ENCODE data around the gene FUOM. TPM values are rescaled to one million over a fixed set of nuclear protein-coding genes. Genes with fewer than 3 reads are reported as not detected.

The FUOM gene
- total RNA-seq, 2 donors from 2014 or later, result 6.3 to 9.1 TPM

DNA sequence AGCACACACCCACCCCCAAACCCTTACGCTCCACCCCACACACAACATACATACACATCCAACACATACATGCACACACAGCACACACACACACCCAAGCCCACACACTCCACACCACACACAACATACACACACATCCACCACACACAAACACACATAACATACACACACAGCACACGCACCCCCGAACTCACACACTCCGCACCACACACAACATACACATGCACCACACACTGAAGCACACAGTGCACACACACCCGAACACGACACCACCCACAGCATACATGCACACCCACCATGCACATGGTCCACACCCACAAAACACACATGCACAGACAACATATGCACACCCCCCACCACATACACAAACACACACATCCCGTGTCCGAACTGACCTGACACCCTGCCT is 8.7 kb downstream of the FUOM start:
- H3K4me3 Mint-ChIP-seq, result no peak overlapping the region
- H3K36me3 Mint-ChIP-seq (ENCODE audit: low read depth), result peaks cover 4% of the 10 kb centered on the region
- H3K4me1 Mint-ChIP-seq, result peaks cover 7% of the 10 kb centered on the region
- DNase-seq (no peak), ATAC-seq (no peak)
- H3K27ac Mint-ChIP-seq, result no peak overlapping the region
- peaks cover 33% of the 10 kb centered on the region for H3K27me3 Mint-ChIP-seq
- H3K9me3 ChIP-seq (ENCODE audit: control insufficient read depth, low read length, poor library complexity, severe bottlenecking), result no peaks in the 10 kb centered on the region

DNA sequence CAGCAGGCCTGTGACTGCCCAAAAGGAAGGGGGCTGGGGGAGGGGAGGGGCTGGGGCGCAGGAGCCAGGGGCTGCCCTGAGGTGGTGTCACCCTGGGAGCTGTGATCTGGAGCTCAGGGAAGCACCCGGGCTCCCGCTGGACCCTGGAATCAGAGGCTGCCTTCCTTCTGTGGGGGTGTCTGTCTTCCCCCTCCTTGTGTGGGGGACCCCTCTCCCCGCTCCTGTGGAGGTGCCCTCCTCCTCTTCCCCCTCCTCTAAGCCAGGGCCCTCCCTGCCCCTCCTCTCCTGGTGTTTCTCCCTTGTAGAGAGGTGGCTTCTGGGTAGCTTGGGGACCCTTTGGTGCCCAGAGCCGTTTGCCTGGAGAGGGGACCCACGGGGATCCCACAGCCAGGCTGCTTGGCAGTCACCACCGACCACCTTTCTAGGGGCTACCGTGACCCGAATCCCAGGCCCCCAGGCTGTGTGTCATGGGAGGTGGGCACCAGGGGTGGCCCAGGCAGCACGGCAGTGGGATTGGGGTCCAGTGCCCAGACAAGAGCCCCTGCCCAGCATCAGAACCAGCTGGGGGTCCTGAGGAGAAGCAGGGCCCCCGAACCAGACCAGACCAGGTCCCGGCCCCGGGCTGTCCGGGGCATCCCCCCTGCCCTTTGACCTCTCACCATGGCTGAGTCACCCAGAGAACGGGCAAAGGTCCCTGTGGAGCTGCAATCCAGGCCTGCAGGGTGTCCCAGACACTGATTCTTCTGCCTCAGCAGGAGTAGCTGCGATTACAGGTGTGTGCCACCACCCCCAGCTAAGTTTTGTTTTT is 9.9 kb downstream of the FUOM start:
- Mint-ChIP-seq H3K4me1 (peaks cover 8% of the 10 kb centered on the region), H3K27me3 (peaks cover 38% of the 10 kb centered on the region), H3K27ac (no peak overlapping the region), H3K4me3 (no peak overlapping the region), H3K36me3 (ENCODE audit: low read depth) (peaks cover 4% of the 10 kb centered on the region)
- no peak for DNase-seq
- H3K9me3 ChIP-seq (ENCODE audit: control insufficient read depth, low read length, poor library complexity, severe bottlenecking), result no peaks in the 10 kb centered on the region
- no peak for ATAC-seq

DNA sequence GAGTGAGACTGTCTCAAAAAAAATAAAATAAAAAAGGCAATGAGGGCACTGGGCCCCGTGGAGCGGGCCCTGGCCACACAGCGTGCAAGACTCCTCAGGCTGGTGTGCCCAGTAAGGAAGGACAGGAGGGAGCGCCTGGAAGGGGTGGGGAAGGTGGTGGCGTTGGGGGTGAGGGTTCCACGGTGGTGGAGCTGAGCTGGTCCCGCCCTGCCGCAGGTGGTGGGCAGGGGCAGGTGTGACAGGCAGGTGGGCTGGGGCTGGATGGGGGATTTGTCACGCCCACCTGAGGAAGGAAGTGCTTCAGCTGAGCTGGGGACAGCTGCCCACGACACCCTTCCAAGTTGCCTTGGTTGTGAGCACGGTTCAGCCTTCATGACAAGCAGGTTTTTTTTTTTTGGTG is 11.4 kb downstream of the FUOM start:
- Mint-ChIP-seq H3K4me1 (peaks cover 8% of the 10 kb centered on the region), H3K27me3 (peaks cover 44% of the 10 kb centered on the region), H3K36me3 (ENCODE audit: low read depth) (peaks cover 4% of the 10 kb centered on the region), H3K27ac (no peak overlapping the region), H3K4me3 (no peak overlapping the region)
- DNase-seq (no peak), ATAC-seq (no peak)
- no peaks in the 10 kb centered on the region for H3K9me3 ChIP-seq (ENCODE audit: control insufficient read depth, low read length, poor library complexity, severe bottlenecking)

DNA sequence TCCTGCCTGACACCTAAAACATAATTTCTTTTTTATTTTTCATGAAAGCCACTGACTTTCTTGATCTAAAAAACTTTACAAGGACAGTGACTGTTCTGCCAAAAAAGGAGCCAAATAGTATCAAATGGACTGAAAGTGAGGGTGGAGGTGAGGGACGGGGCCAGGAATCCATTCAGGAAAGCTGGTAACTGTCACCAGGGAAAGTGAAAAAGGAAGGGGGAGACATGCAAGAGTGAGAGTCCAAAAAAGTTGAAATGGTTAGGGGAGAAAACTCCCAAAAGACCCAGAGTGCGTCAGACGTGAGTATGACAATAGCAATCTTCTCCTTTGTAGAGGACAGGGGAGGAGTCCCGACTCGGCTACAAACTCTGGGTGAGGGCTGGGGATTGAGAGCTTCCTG is 13.6 kb downstream of the FUOM start:
- Mint-ChIP-seq H3K27me3 (peaks cover 34% of the 10 kb centered on the region), H3K27ac (no peak overlapping the region), H3K4me1 (peaks cover 7% of the 10 kb centered on the region), H3K36me3 (ENCODE audit: low read depth) (peaks cover 4% of the 10 kb centered on the region), H3K4me3 (no peak overlapping the region)
- H3K9me3 ChIP-seq (ENCODE audit: control insufficient read depth, low read length, poor library complexity, severe bottlenecking), result no peaks in the 10 kb centered on the region
- no peak for DNase-seq
- ATAC-seq, result no peak

DNA sequence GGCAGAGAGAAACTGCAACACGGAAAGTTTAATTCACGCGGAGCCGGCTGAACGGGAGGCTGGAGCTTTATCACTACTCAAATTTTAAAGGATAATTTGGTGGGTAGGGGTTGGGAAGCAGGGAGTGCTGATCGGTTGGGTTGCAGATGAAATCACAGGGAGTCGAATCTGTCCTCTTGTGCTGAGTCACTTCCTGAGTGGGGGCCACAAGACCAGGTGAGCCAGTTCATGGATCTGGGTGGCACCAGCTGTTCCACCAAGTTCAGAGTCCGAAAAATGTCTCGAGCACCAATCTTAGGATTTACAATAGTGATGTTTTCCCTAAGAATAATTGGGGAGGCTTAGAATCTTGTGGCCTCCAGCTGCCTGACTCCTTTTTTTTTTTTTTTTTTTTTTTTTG is 14.3 kb downstream of the FUOM start:
- H3K27me3 Mint-ChIP-seq, result peaks cover 28% of the 10 kb centered on the region
- H3K27ac Mint-ChIP-seq, result no peak overlapping the region

DNA sequence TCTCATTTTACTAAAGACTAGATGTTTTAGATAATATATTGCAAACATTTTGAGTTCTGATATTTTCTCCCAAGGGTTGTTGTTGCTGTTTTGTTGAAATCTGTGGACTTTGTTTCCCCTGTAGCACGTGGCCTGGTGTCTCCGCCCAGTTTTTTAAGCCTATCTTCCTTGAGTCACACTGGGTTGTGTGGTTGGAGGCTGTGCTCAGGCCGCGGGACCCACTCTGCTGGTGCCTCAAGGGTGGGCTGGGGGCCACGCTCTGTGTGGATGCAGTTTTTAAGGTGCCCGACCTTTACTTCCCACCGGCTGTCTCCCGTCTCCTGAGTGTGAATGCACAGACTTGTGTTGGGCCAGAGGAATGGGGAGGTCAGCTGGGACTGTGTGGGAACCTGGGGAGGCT is 14.9 kb downstream of the FUOM start:
- peaks cover 4% of the 10 kb centered on the region for H3K4me1 Mint-ChIP-seq
- H3K27me3 Mint-ChIP-seq, result peaks cover 28% of the 10 kb centered on the region
- no peak overlapping the region for H3K4me3 Mint-ChIP-seq
- ATAC-seq (no peak), DNase-seq (no peak)
- no peak overlapping the region for H3K27ac Mint-ChIP-seq
- no peaks in the 10 kb centered on the region for H3K9me3 ChIP-seq (ENCODE audit: control insufficient read depth, low read length, poor library complexity, severe bottlenecking)
- H3K36me3 Mint-ChIP-seq (ENCODE audit: low read depth), result no peaks in the 10 kb centered on the region

More for the DNA sequence above, 14.3 kb downstream of the FUOM start:
- Mint-ChIP-seq H3K4me1 (peaks cover 4% of the 10 kb centered on the region), H3K4me3 (no peak overlapping the region), H3K36me3 (ENCODE audit: low read depth) (no peaks in the 10 kb centered on the region)
- ATAC-seq (no peak), DNase-seq (no peak)
- H3K9me3 ChIP-seq (ENCODE audit: control insufficient read depth, low read length, poor library complexity, severe bottlenecking), result no peaks in the 10 kb centered on the region

DNA sequence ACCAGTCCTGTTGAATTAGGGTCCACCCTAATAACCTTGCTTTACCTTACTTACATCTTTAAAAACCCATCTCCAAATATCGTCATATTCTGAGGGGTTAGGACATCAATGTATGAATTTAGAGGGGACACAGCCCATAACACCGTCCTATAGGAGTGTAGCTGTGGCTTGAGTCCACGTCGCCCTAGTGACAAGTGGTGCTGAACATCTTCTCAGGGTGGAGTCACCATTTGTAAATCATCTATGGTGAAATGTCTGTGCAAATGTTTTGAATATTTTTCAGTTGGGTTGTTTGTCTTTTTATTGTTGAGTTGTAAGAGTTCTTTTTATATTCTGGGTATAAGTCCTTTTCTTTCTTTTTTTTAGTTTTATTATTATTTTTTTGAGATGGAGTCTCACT is 15.8 kb downstream of the FUOM start:
- ATAC-seq, result no peak
- no peaks in the 10 kb centered on the region for H3K36me3 Mint-ChIP-seq (ENCODE audit: low read depth)

DNA sequence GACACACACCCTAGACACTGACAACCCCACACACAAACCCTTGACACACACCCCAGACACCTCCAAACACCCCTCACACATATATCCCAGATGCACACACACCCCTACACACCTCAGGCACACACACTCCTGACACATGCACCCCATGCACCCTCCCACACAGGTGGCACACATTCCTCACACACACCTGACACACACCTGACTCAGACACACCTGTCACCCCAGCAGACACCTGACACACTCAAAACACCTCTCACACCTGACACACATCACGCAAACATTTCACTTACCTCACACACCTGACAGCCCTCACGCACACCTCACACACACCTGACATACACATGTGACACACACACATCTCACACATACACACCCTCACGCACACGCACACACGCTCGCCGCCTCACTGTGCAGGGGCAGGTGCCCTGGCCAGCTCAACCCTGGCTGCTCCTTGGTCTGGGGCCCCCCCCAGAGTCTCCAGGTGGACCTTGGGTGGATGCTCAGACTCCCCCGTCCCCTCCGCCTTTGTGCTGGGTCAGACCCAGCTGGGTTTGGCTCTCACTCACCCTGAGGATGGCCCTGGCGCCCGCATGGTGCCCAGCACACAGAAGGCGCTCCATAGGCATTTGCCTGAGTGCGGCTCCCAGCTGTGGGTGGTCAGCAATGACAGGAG is 18.0 kb downstream of the FUOM start:
- Mint-ChIP-seq H3K27ac (no peak overlapping the region), H3K4me1 (peaks cover 3% of the 10 kb centered on the region), H3K4me3 (no peak overlapping the region), H3K27me3 (peaks cover 15% of the 10 kb centered on the region), H3K36me3 (ENCODE audit: low read depth) (no peaks in the 10 kb centered on the region)
- DNase-seq (no peak), ATAC-seq (no peak)
- no peaks in the 10 kb centered on the region for H3K9me3 ChIP-seq (ENCODE audit: control insufficient read depth, low read length, poor library complexity, severe bottlenecking)

More for the DNA sequence above, 15.8 kb downstream of the FUOM start:
- Mint-ChIP-seq H3K4me3 (no peak overlapping the region), H3K27ac (no peak overlapping the region), H3K27me3 (peaks cover 28% of the 10 kb centered on the region), H3K4me1 (peaks cover 4% of the 10 kb centered on the region)
- no peaks in the 10 kb centered on the region for H3K9me3 ChIP-seq (ENCODE audit: control insufficient read depth, low read length, poor library complexity, severe bottlenecking)
- no peak for DNase-seq

DNA sequence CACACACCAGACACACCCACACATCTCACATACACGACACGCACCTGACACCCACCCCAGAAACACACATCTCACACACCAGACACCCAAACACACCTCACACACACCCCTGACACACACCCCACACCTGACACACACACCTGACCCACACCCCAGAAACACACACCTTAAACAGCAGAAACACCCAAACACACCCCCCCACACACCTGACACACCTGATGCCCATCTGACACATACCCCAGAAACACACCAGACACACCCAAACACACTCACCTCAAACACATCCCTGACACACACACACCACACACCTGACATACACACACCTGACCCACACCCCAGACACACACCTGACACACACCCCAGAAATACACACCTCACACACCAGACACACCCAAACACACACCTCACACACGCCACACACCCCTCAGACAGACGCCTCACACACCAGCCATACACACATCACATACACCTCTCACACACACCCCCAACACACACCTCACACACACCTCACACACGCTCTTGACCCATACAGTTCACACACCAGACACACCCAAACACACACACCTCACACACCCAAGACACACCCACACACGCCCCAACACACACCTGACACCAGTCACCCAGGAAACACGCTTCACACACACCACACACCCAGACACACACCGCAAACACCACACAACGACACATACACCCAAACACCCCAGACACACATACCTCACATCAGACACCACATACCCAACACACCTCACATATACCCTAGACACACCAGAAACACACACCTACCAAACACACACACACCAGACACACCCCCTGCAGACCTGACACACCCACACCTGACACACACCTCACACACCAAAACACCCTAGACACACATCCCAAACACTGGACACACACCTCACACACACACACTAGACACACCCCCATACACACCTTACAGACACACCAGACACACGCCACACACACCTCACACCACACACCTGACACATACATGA is 19.4 kb downstream of the FUOM start:
- H3K4me3 Mint-ChIP-seq, result no peak overlapping the region
- ATAC-seq (no peak), DNase-seq (no peak)
- no peak overlapping the region for H3K27ac Mint-ChIP-seq
- no peaks in the 10 kb centered on the region for H3K9me3 ChIP-seq (ENCODE audit: control insufficient read depth, low read length, poor library complexity, severe bottlenecking)
- H3K27me3 Mint-ChIP-seq, result peaks cover 10% of the 10 kb centered on the region
- H3K36me3 Mint-ChIP-seq (ENCODE audit: low read depth), result no peaks in the 10 kb centered on the region
- peaks cover 2% of the 10 kb centered on the region for H3K4me1 Mint-ChIP-seq

DNA sequence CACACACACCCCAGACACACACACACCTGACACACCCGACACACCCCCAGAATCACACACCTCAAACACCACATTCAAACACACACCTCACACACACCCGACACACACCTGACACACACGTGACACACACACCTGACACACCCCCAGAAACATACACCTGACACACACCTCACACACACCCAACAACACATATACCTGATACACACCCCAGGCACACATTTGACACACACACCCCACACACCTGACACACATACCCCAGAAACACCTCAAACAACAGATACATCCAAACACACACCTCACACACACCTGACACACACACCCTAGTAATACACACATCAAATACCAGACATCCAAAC is 20.5 kb downstream of the FUOM start:
- no peak for DNase-seq
- no peaks in the 10 kb centered on the region for H3K36me3 Mint-ChIP-seq (ENCODE audit: low read depth)
- no peak overlapping the region for H3K4me3 Mint-ChIP-seq
- H3K9me3 ChIP-seq (ENCODE audit: control insufficient read depth, low read length, poor library complexity, severe bottlenecking), result no peaks in the 10 kb centered on the region
- peaks cover 2% of the 10 kb centered on the region for H3K4me1 Mint-ChIP-seq
- no peak for ATAC-seq
- H3K27ac Mint-ChIP-seq, result no peak overlapping the region
- peaks cover 6% of the 10 kb centered on the region for H3K27me3 Mint-ChIP-seq

DNA sequence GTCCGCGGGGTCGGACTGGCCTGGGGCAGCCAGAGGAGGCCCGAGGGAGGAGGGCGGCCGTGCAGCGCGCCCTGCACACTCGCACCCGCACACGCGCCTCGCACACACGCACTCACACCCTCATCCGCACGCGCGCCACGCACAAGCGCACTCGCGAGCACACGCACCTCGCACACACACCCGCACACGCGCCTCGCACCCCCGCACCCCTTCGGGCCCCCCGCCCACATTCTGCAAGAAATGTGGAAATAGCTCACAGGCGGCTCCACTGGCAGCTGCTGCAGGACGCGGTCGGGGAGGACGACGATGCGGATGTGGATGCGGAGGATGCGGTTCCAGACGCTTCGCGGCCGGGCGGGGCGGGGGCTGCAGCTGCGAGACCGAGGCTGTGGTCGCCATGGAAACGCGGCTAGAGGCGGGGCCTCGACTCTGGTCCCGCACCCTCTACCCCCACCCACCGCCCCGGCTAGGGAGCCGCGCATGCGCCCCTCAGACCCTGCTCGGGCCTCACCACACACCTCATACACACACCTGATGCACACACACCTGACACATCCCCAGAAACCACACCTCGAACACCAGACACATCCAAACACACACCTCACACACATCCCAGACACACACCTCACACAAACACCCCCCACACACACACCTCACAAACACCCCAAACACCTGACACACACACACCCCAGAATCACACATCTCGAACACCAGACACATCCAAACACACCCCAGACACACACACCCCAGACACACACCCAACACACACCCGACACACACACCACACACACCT is 21.0 kb downstream of the FUOM start, which contains the start of gene CALY:
CALY (minus strand) TSS at position 320 of the 793 bp plus-strand sequence. CDS start 7,907 bp downstream, outside the sequence.
- Mint-ChIP-seq H3K27ac (peak within 1 kb of the TSS; percentile 93), H3K27me3 (peaks cover 2% of the 10 kb centered on the region), H3K4me1 (peaks cover 6% of the 10 kb centered on the region), H3K4me3 (peak within 1 kb of the TSS; percentile 84), H3K36me3 (ENCODE audit: low read depth) (no peaks in the 10 kb centered on the region)
- ATAC-seq, result peak; percentile 72
- peak; percentile 86 to 90 (median 89) for DNase-seq
- no peaks in the 10 kb centered on the region for H3K9me3 ChIP-seq (ENCODE audit: control insufficient read depth, low read length, poor library complexity, severe bottlenecking)

DNA sequence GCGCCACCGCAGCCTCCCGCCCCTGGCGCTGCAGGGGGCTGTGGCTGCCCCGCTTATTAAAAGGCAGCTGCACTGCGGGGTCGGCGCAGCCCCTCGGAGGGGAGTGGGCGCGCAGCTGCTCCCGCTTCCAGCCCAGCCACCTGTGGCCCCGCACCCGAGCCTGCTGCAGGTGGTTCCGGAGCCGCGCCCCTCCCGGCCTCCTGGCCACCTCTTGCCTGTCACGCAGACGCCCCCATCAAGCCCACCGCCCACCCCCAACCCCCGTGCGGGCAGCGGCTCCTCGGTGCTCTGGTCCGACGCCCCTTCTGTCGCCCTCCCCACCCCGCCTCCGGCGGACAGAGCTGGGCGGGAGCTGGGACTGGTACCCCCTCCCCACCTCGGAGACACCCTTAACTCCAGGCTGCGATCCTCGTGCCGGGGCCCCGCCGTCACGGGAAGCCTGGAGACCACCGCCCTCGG is 21.7 kb downstream of the FUOM start:
- Mint-ChIP-seq H3K36me3 (ENCODE audit: low read depth) (no peaks in the 10 kb centered on the region), H3K4me1 (peaks cover 6% of the 10 kb centered on the region), H3K27ac (peak overlapping the region; percentile 93), H3K27me3 (no peaks in the 10 kb centered on the region), H3K4me3 (no peak overlapping the region)
- no peak for DNase-seq
- ATAC-seq, result peak; percentile 0
- H3K9me3 ChIP-seq (ENCODE audit: control insufficient read depth, low read length, poor library complexity, severe bottlenecking), result no peaks in the 10 kb centered on the region

All from T-helper 17 cell (primary cell).